SU-DHL-6 (cell line): ENCODE results near the gene RPS26.
"Not testable (repeated sequence)": the region's sequence is repeated elsewhere in the genome, so short reads cannot be mapped to it uniquely, and the experiment has no call there.

Experiments used
- EZH2phosphoT487 ChIP-seq: fragments of 200-600 bp; sonication (generic), shearing (Covaris generic); conservative IDR thresholded peaks from 2 replicates; pipeline ENCODE4 v1.6.1; 2018; ENCODE audit warnings: mild to moderate bottlenecking, antibody characterized with exemption, low read length, moderate library complexity, mixed read lengths
- TF ChIP-seq, protein P1 (sequence below): fragments of 200-600 bp; sonication (generic); IDR thresholded peaks from one replicate; pipeline ENCODE4 v1.5.1; 2017; ENCODE audit warnings: antibody characterized with exemption, mild to moderate bottlenecking, low read length, moderate library complexity; ENCODE audit not compliant: insufficient read depth, poor library complexity, severe bottlenecking

- TF ChIP-seq, protein P1, sequence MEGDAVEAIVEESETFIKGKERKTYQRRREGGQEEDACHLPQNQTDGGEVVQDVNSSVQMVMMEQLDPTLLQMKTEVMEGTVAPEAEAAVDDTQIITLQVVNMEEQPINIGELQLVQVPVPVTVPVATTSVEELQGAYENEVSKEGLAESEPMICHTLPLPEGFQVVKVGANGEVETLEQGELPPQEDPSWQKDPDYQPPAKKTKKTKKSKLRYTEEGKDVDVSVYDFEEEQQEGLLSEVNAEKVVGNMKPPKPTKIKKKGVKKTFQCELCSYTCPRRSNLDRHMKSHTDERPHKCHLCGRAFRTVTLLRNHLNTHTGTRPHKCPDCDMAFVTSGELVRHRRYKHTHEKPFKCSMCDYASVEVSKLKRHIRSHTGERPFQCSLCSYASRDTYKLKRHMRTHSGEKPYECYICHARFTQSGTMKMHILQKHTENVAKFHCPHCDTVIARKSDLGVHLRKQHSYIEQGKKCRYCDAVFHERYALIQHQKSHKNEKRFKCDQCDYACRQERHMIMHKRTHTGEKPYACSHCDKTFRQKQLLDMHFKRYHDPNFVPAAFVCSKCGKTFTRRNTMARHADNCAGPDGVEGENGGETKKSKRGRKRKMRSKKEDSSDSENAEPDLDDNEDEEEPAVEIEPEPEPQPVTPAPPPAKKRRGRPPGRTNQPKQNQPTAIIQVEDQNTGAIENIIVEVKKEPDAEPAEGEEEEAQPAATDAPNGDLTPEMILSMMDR: not testable (repeated sequence)
- TF ChIP-seq EZH2phosphoT487: not testable (repeated sequence)
These were observed 38.3 kb upstream of the RPS26 start for GRCh38 chr12:56003376-56003775.
